Uterus (tissue), 2 donors: Measurements from ENCODE around the gene PREX1.

Experiments used
- CTCF ChIP-seq, 4 experiments: fragments of 200-600 bp in 2 of 4; fragments of 450-650 bp in 2 of 4; sonication (generic) in 2 of 4; IDR thresholded peaks; one replicate each; pipeline ENCODE4 v1.5.1; 2016 to 2019; ENCODE audit warnings: antibody characterized with exemption in 4 of 4, mild to moderate bottlenecking in 2 of 4, moderate library complexity in 1 of 4
- POLR2A ChIP-seq, 2 donors: fragments of 450-650 bp; IDR thresholded peaks; one replicate each; pipeline ENCODE4 v1.6.1; 2016; ENCODE audit warnings: antibody characterized with exemption in 2 of 2, mild to moderate bottlenecking in 1 of 2, moderate library complexity in 1 of 2

GRCh38 chr20:48658198-48658476, 169.7 kb downstream of the PREX1 start:
- no peak for TF ChIP-seq CTCF (IDR thresholded peaks at IDR 0.05)
- TF ChIP-seq POLR2A (IDR thresholded peaks at IDR 0.05): no peak
